Testis (tissue), 2 donors: Measurements from ENCODE around the gene OXT.

ENCODE experiments used
- CTCF ChIP-seq, 3 experiments: fragments of 450-650 bp in 2 of 3; fragments of 200-600 bp in 1 of 3; sonication (generic) in 1 of 3; IDR thresholded peaks; one replicate each; pipeline ENCODE4 v1.5.1; 2016 to 2019; ENCODE audit warnings: antibody characterized with exemption in 3 of 3, mild to moderate bottlenecking in 2 of 3, moderate library complexity in 1 of 3
- POLR2A ChIP-seq: fragments of 450-650 bp; IDR thresholded peaks from one replicate; pipeline ENCODE4 v1.6.1; 2017; ENCODE audit warnings: antibody characterized with exemption, mild to moderate bottlenecking, moderate library complexity

DNA sequence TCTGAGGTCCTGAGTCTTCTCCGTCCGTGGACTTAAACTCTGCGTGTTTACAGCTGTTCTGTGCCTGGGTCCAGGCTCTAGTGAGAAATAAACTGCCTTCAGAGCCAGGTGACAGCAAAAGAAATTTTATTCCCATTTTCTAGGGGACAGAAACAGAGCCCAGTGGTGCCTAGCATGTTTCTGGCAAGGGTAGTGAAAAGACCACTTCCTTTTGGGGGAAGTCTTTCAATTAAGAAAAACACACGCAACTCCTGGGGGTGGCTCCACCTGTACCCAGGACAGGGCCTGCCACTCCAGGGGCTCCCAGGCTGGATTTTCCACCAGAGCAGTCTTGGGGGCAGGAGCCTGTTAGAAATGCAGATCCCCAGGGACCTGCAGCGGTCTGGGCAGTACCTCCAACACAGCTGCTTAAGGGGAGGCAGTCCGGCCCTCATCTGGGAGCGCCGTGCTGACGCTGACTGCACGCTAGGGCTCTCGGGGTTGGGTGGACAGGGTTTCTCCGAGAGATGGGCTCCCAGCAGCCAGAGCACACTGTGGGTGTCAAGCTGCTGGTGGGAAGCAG lies 36.1 kb downstream of the OXT start:
- no peak for TF ChIP-seq CTCF (IDR thresholded peaks at IDR 0.05)
- no peak for TF ChIP-seq POLR2A
